OCI-LY7 (cell line): Measurements from ENCODE around the gene CST11. TPM values are rescaled to one million over a fixed set of nuclear protein-coding genes. Genes with fewer than 3 reads are reported as not detected.

Experiments
- BruUV-seq: library from RNA; stranded (reverse); fragments of 400-500 nt; replicated peaks from 2 replicates; lab custom pipeline; 2021; lab: Mats Ljungman, UMichigan
- CTCF ChIA-PET: fragments of 300-600 bp; sonication (Branson Sonifier 250); formaldehyde crosslinking; loops from one replicate; lab custom pipeline; 2022; ENCODE audit warnings: antibody characterized with exemption; ENCODE audit not compliant: unreplicated experiment; lab: Charles Lee
- POLR2A ChIA-PET: fragments of 300-600 bp; sonication (Branson Sonifier 250); formaldehyde crosslinking; loops from one replicate; lab custom pipeline; 2022; ENCODE audit warnings: antibody characterized with exemption; lab: Charles Lee
- DNase-seq: peaks from one replicate; pipeline ENCODE4 v3.0.0-alpha.2; 2015; ENCODE audit warnings: low spot score
- H2AFZ ChIP-seq: fragments of 200-600 bp; sonication (generic), shearing (Covaris generic); 2 replicates; pipeline ENCODE4 v1.6.1; 2014; ENCODE audit warnings: mild to moderate bottlenecking, antibody characterized with exemption, low read length, moderate library complexity
- H3K27ac ChIP-seq: fragments of 200-600 bp; sonication (generic); 2 replicates; pipeline ENCODE4 v1.5.1; 2014; ENCODE audit warnings: mixed run types, low read depth, mild to moderate bottlenecking, moderate library complexity, low read length, inconsistent platforms; ENCODE audit not compliant: poor library complexity, severe bottlenecking
- H3K36me3 ChIP-seq: fragments of 200-600 bp; sonication (generic); 2 replicates; pipeline ENCODE4 v1.6.1; 2014; ENCODE audit warnings: mild to moderate bottlenecking, antibody characterized with exemption, low read length, moderate library complexity, mixed read lengths; ENCODE audit not compliant: insufficient read depth
- H3K4me1 ChIP-seq: fragments of 200-600 bp; sonication (generic); 2 replicates; pipeline ENCODE4 v1.5.1; 2014; ENCODE audit warnings: mild to moderate bottlenecking, low read length; ENCODE audit not compliant: insufficient read depth, poor library complexity, severe bottlenecking
- H3K4me2 ChIP-seq: fragments of 200-600 bp; sonication (generic); 2 replicates; pipeline ENCODE4 v1.6.1; 2014; ENCODE audit warnings: mild to moderate bottlenecking, low read length
- H3K4me3 ChIP-seq: fragments of 200-600 bp; sonication (generic); 2 replicates; pipeline ENCODE4 v1.5.1; 2014; ENCODE audit warnings: mild to moderate bottlenecking, low read depth, low read length; ENCODE audit not compliant: poor library complexity, severe bottlenecking
- H3K79me2 ChIP-seq: fragments of 200-600 bp; sonication (generic); 2 replicates; pipeline ENCODE4 v1.6.1; 2016; ENCODE audit warnings: low read depth, mild to moderate bottlenecking, low read length, moderate library complexity, mixed read lengths; ENCODE audit not compliant: insufficient read depth
- H3K9me2 ChIP-seq: fragments of 200-600 bp; sonication (generic); 2 replicates; pipeline ENCODE4 v1.6.1; 2016; ENCODE audit warnings: mild to moderate bottlenecking, low read length, mixed read lengths; ENCODE audit not compliant: insufficient read depth
- H3K9me3 ChIP-seq: fragments of 200-600 bp; sonication (generic); 2 replicates; pipeline ENCODE4 v1.6.1; 2014; ENCODE audit warnings: mild to moderate bottlenecking, mixed run types, low read length, mixed read lengths
- H4K20me1 ChIP-seq: fragments of 200-600 bp; sonication (generic); 2 replicates; pipeline ENCODE4 v1.6.1; 2014; ENCODE audit warnings: mild to moderate bottlenecking, antibody characterized with exemption, low read length, moderate library complexity, mixed read lengths; ENCODE audit not compliant: insufficient read depth
- EZH2phosphoT487 ChIP-seq: fragments of 200-600 bp; sonication (generic); IDR thresholded peaks from 2 replicates; pipeline ENCODE4 v1.6.1; 2018; ENCODE audit warnings: low read depth, borderline replicate concordance, mild to moderate bottlenecking, mixed run types, antibody characterized with exemption, low read length, moderate library complexity, mixed read lengths
- intact Hi-C: fragments of 100-400 bp; cut with micrococcal nuclease; formaldehyde crosslinking; loops from one replicate; pipeline ENCODE4 v1.10.0; 2022; ENCODE audit not compliant: unreplicated experiment
- total RNA-seq, 2 experiments: library from RNA; depleted of rRNA in 1 of 2; stranded (reverse); fragments of >200 nt in 1 of 2; shearing (Covaris generic) in 1 of 2; gene quantifications; 2 replicates each; pipeline ENCODE4 v1.2.3, GENCODE V29; 2014 to 2022
- TF ChIP-seq, protein P1 (sequence below): fragments of 200-600 bp; sonication (generic); conservative IDR thresholded peaks from 2 replicates; pipeline ENCODE4 v1.5.1; 2014; ENCODE audit warnings: mild to moderate bottlenecking, antibody characterized with exemption, low read length, moderate library complexity, mixed read lengths

CST11 gene
- total RNA-seq, 2 experiments from 2014 or later: not detected

DNA sequence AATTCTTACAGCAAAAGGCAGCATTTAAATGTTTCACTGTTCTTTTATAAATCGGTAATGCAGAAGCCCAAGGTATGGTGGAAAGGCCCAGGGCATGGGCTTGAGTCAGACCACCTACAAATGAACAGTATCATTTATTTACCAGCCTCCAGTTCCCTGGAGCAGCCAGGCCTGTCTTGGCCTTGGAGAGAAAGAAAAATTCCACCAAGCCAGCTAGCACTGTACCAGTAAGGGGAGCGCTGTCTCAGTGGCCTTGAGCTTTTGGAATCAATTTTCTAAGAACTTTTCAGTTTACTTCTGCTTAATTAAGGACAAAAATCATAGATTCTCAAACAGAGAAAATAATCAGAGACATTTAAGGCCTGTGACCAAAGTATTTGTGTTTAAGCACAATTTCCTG is 43.7 kb downstream of the CST11 start:
- Histone ChIP-seq H3K9me2 (no peaks in the 10 kb centered on the region), H3K27ac (no peak overlapping the region), H2AFZ (no peak overlapping the region), H3K4me3 (no peak overlapping the region), H4K20me1 (peaks cover 20% of the 10 kb centered on the region), H3K9me3 (no peaks in the 10 kb centered on the region), H3K36me3 (peaks cover 15% of the 10 kb centered on the region; the same call in 1 of the 2 replicates), H3K4me1 (no peaks in the 10 kb centered on the region), H3K79me2 (peaks cover 73% of the 10 kb centered on the region), H3K4me2 (no peak overlapping the region)
- CTCF ChIA-PET: no interaction called here
- POLR2A ChIA-PET: interaction anchor here (1.1 kb wide), 1 partner anchor 10 kb away, joined by 4 read pairs; no protein-coding TSS in a partner anchor
- DNase-seq: no peak
- TF ChIP-seq, protein P1, sequence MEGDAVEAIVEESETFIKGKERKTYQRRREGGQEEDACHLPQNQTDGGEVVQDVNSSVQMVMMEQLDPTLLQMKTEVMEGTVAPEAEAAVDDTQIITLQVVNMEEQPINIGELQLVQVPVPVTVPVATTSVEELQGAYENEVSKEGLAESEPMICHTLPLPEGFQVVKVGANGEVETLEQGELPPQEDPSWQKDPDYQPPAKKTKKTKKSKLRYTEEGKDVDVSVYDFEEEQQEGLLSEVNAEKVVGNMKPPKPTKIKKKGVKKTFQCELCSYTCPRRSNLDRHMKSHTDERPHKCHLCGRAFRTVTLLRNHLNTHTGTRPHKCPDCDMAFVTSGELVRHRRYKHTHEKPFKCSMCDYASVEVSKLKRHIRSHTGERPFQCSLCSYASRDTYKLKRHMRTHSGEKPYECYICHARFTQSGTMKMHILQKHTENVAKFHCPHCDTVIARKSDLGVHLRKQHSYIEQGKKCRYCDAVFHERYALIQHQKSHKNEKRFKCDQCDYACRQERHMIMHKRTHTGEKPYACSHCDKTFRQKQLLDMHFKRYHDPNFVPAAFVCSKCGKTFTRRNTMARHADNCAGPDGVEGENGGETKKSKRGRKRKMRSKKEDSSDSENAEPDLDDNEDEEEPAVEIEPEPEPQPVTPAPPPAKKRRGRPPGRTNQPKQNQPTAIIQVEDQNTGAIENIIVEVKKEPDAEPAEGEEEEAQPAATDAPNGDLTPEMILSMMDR: no peak
- no peak for TF ChIP-seq EZH2phosphoT487
- intact Hi-C loops: no loop called here
- BruUV-seq: no TSS peak

DNA sequence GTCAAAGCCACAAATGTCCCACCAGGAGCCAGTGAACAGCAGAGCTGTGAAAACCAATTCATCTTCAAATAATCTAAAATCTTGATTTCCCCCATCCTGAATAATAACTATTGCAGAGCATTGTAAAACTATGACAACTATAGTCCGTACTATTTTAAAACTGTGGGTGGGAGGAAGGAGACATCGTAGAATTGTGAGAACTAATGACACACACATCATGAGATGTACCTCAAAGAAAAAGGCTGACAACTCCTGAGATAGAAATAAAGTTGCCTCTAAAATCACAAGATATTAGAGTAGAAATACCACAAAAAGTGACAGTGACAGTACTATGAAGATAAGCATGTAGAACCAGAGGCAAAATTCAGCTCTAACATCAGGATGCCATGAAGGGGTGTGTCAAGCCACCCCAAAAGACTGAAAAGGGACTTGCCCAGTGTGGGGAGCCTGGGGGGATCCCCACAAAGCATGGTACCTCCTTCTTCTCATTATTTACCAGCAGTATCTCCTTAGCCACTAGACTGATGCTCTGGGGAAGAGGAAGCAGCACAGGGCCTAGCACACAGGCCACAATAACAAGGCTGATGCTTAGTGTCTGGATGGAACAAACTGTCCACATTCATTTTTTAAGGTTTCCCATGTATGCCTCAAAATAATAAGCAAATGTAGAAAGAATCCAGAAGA is 44.8 kb downstream of the CST11 start:
- H3K4me1 ChIP-seq: no peaks in the 10 kb centered on the region
- H3K79me2 ChIP-seq: peaks cover 62% of the 10 kb centered on the region
- ChIA-PET POLR2A (interaction anchor here (1.0 kb wide), 2 partner anchors 10 to 17 kb away, joined by 3 read pairs; no protein-coding TSS in a partner anchor), CTCF (no interaction called here)
- H3K4me3 ChIP-seq: no peak overlapping the region
- BruUV-seq: no TSS peak
- no peak overlapping the region for H2AFZ ChIP-seq
- no peak for DNase-seq
- no peaks in the 10 kb centered on the region for H3K9me2 ChIP-seq
- no peak overlapping the region for H3K27ac ChIP-seq
- peaks cover 15% of the 10 kb centered on the region; the same call in 1 of the 2 replicates for H3K36me3 ChIP-seq
- no peaks in the 10 kb centered on the region for H3K9me3 ChIP-seq
- H3K4me2 ChIP-seq: no peak overlapping the region
- no peak for TF ChIP-seq EZH2phosphoT487
- TF ChIP-seq, protein P1: no peak
- intact Hi-C loops: no loop called here
- peaks cover 20% of the 10 kb centered on the region for H4K20me1 ChIP-seq

DNA sequence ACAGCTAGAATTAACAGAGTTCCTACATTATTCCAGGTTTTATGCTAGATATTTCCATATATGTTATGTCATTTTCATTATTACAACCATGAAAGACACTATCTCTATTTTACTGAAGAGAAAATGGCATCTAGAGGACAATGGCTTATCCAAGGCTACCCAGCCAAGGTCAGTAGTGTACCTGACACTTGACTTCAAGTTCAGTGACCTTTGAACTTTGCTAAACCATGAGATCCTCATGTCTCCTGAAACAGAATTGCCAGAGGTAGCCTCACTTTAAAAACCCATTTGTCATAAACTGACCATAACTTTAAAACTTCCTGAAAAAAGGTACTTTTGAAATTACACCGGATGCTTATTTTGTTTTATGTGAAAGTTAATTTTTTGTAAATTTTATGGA is 45.8 kb downstream of the CST11 start:
- Histone ChIP-seq H2AFZ (no peak overlapping the region), H3K4me1 (no peaks in the 10 kb centered on the region), H3K4me2 (no peak overlapping the region), H3K79me2 (peaks cover 54% of the 10 kb centered on the region), H4K20me1 (peaks cover 20% of the 10 kb centered on the region), H3K9me3 (no peaks in the 10 kb centered on the region), H3K27ac (no peak overlapping the region), H3K9me2 (no peaks in the 10 kb centered on the region), H3K4me3 (no peak overlapping the region), H3K36me3 (peaks cover 21% of the 10 kb centered on the region)
- POLR2A ChIA-PET: interaction anchor here (0.8 to 1.0 kb wide), 3 partner anchors 11 to 25 kb away, joined by 3 to 4 read pairs (median 3); no protein-coding TSS in a partner anchor
- BruUV-seq: no TSS peak
- DNase-seq: no peak
- intact Hi-C loops: no loop called here
- TF ChIP-seq, protein P1: no peak
- TF ChIP-seq EZH2phosphoT487: no peak
- CTCF ChIA-PET: interaction anchor here (0.8 kb wide), 1 partner anchor 11 kb away, joined by 3 read pairs; no protein-coding TSS in a partner anchor
